HL-60 (cell line): ENCODE data around the gene SMIM36.

Experiments used
- DNase-seq, 2 experiments: peaks; one replicate each; pipeline ENCODE4 v3.0.0-alpha.2; 2010 to 2020; ENCODE audit warnings: low read depth in 1 of 2, low spot score in 1 of 2
- H3K27ac ChIP-seq: fragments of 250-450 bp; sonication (Bioruptor Pico); replicated peaks from 2 replicates; pipeline ENCODE4 v1.5.1; 2020; ENCODE audit warnings: mild to moderate bottlenecking, moderate library complexity
- H3K27me3 ChIP-seq: fragments of 250-450 bp; sonication (Bioruptor Pico); 2 replicates; pipeline ENCODE4 v1.5.1; 2021; ENCODE audit warnings: mild to moderate bottlenecking, moderate library complexity; ENCODE audit not compliant: insufficient read depth, poor library complexity, severe bottlenecking
- H3K4me3 ChIP-seq: replicated peaks from 2 replicates; pipeline ENCODE4 v1.5.1; 2011; ENCODE audit warnings: mild to moderate bottlenecking, control low read depth, low read length; ENCODE audit not compliant: insufficient read depth
- GABPA ChIP-seq: IDR thresholded peaks from 2 replicates; pipeline ENCODE4 v1.6.1; 2012; ENCODE audit warnings: low read depth
- POLR2AphosphoS5 ChIP-seq: IDR thresholded peaks from 2 replicates; pipeline ENCODE4 v1.6.1; 2012; ENCODE audit warnings: low read depth
- REST ChIP-seq: IDR thresholded peaks from 2 replicates; pipeline ENCODE4 v1.6.1; 2012; ENCODE audit warnings: low read depth; ENCODE audit not compliant: insufficient replicate concordance
- SPI1 ChIP-seq: IDR thresholded peaks from 2 replicates; pipeline ENCODE4 v1.6.1; 2012; ENCODE audit warnings: low read depth, mild to moderate bottlenecking, borderline replicate concordance
- TF ChIP-seq, protein P1 (sequence below): IDR thresholded peaks from one replicate; pipeline ENCODE4 v1.5.1; 2011; ENCODE audit warnings: low read length, control low read depth, inconsistent platforms; ENCODE audit not compliant: insufficient read depth

The SMIM36 gene

GRCh38 chr17:55427587-55427882 is 83.7 kb downstream of the SMIM36 start:
- H3K27me3 ChIP-seq: peaks cover 2% of the 10 kb centered on the region
- DNase-seq: no peak
- H3K4me3 ChIP-seq: no peak overlapping the region
- no peak for TF ChIP-seq REST
- no peak for TF ChIP-seq POLR2AphosphoS5
- TF ChIP-seq SPI1: no peak
- no peak for TF ChIP-seq GABPA
- TF ChIP-seq, protein P1, sequence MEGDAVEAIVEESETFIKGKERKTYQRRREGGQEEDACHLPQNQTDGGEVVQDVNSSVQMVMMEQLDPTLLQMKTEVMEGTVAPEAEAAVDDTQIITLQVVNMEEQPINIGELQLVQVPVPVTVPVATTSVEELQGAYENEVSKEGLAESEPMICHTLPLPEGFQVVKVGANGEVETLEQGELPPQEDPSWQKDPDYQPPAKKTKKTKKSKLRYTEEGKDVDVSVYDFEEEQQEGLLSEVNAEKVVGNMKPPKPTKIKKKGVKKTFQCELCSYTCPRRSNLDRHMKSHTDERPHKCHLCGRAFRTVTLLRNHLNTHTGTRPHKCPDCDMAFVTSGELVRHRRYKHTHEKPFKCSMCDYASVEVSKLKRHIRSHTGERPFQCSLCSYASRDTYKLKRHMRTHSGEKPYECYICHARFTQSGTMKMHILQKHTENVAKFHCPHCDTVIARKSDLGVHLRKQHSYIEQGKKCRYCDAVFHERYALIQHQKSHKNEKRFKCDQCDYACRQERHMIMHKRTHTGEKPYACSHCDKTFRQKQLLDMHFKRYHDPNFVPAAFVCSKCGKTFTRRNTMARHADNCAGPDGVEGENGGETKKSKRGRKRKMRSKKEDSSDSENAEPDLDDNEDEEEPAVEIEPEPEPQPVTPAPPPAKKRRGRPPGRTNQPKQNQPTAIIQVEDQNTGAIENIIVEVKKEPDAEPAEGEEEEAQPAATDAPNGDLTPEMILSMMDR: no peak
- H3K27ac ChIP-seq: no peak overlapping the region

DNA sequence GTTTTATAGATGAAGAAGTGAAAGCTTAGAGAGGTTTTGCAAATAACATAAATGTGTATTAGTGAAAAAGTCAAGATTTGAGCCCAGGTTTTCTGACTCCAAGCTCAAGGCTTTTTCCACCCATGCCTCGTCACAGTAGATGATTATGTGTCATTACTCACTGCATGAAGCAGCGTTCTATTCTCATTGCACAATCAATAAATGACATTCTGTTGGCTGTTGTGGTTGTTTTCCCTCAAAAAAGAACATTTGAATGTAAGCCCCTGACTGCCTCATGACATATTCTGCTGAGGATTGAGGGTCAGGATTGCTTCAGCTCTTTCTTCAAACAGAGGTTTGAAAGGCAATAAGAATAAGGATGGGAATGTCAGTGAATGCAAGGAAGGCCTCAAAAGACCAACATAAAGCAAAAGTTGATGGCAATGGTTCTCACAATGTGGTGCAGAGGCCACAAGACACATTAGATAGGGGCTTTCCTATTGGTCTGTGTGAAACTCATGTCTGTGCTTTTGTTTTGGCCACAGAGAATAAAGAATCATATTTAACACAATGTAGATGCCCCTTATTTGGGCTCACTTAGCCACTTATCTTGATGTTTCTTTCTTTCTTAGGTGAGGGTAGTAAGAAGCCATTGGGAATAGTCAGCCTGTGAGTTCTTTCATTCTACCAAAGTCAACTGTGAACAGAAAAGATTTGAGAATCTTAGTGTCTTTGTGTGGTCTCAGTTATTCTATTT is 84.2 kb downstream of the SMIM36 start:
- DNase-seq: no peak
- H3K27me3 ChIP-seq: peaks cover 2% of the 10 kb centered on the region
- no peak overlapping the region for H3K4me3 ChIP-seq
- no peak overlapping the region for H3K27ac ChIP-seq
- no peak for TF ChIP-seq POLR2AphosphoS5
- TF ChIP-seq, protein P1: no peak
- no peak for TF ChIP-seq SPI1
- TF ChIP-seq GABPA: no peak
- TF ChIP-seq REST: no peak

DNA sequence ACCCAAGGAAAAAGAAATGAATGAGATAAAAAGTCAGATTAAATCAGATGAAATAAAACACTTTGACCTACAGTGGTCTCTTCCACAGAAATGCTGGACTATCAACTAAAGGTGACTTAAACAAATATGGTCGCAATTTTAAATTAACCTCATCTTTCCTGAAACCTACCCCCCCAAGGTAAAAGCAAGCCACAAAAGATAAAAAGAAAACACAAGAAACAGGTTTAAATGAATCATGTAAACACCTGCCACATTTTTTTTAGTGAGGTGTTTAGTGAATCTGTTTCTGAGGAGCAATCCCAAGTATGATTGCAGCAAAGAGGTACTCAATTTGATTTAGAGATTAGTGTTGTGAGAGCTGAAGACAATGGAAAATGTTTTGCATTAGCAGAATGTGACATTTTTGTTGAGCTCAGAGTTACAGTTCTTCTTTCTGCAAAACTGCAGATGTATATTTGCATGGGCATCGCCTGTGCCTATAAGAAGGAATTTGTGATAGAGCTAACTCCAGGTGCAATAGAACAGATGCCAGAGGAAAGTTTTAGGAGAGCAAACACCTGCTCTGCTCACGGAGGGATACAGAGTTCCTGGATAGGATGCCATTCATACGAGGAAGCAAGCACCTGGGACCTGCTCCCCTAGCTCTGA is 86.2 kb downstream of the SMIM36 start:
- no peak for DNase-seq
- TF ChIP-seq SPI1: no peak
- TF ChIP-seq GABPA: no peak
- no peak for TF ChIP-seq POLR2AphosphoS5
- no peak for TF ChIP-seq REST
- TF ChIP-seq, protein P1: no peak
- H3K4me3 ChIP-seq: no peak overlapping the region
- H3K27me3 ChIP-seq: peaks cover 2% of the 10 kb centered on the region
- no peak overlapping the region for H3K27ac ChIP-seq
